HG02970 (cell line): ENCODE measurements around the gene ATP6V0D1.

Source experiments
- ATAC-seq: cut with Tn5 transposase; IDR thresholded peaks from one replicate; pipeline ENCODE4 v1.9.1; 2021; ENCODE audit warnings: mild to moderate bottlenecking, moderate library complexity, moderate number of reproducible peaks; ENCODE audit not compliant: unreplicated experiment, low FRiP score

ATP6V0D1 gene

DNA sequence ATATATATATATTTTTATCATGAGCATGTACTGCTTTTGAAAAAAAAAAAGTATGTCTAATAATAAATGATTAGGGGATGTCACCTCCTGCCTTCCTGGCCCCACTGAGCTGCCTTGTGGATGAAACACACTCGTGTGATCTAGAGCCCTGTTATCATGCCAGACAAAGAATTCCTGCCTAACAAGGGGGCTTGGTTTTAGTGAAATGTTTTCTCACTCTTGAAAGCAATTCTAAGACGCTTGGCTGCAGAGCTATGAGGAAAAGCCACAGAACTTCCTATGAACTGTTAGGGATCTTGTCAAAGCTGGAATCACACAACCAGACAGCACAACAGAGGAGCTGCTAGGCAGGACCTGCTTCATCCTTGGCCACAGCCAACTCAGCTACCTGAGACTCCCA, 68.7 kb downstream of the ATP6V0D1 start:
- no peak for ATAC-seq

DNA sequence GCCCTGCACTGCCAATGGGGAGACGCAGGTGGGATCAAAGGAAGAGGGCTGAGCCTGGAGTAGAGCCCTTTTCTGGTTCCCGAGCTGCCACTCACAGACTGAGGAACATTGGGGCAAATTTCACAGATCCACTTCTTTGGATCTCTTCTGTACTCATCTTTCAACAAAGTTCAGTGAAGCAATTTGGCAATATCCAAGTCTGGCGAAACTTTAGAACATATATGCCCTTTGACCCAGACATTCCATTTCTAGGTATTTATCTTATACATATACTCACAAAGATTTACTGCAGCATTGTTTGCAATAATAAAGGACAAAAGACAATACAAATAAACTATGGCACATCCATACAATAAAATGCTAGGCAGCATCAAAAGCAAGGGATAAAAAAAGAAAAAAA, 69.6 kb downstream of the ATP6V0D1 start:
- no peak for ATAC-seq

DNA sequence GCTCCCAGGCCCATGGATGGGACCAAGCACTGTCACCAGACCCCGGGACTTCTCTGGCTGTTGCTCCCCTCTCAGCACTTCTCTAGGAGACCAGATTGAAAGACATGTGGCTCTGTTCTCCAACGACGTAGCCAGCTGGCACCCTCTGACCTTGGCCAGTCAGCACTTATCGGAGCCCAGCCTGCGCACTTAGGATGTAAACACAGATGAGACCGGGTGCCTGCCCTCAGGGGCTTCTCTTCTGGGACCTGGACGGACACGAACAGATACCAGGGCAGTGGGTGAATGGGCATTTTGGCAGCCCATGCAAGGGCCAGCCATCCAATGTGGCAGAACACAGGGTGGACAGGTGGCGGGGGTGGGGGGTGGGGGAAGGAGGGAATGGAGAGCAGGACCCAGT, 71.3 kb downstream of the ATP6V0D1 start:
- no peak for ATAC-seq

DNA sequence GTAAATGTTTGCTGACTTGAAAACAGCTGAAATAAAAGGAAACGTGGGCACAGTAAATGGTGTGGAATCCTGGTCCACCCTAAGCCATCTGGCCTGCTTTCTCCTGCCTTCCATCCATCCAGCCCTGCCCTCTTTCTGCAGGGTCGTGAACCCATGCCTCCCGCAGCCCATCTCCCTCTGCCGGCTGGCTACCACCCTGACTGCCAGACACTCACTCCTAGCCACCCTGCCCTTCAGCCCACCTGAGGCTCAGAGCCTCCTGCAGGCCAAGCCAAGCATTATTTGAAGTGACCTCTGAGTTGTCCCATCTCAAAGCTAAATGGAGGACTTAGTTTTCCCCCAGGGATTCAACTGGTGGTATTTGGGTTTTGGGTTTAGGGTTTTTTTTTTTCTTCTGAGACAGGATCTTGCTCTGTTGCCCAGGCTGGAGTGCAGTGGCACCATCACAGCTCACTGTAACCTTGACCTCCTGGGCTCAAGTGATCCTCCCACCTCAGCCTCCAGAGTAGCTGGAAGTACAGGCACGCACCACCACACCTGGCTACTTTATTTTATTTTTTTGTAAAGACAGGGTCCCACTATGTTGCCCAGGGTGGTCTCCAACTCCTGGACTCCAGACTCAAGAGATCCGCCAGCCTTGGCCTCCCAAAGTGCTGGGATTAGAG, 73.0 kb downstream of the ATP6V0D1 start:
- no peak for ATAC-seq

DNA sequence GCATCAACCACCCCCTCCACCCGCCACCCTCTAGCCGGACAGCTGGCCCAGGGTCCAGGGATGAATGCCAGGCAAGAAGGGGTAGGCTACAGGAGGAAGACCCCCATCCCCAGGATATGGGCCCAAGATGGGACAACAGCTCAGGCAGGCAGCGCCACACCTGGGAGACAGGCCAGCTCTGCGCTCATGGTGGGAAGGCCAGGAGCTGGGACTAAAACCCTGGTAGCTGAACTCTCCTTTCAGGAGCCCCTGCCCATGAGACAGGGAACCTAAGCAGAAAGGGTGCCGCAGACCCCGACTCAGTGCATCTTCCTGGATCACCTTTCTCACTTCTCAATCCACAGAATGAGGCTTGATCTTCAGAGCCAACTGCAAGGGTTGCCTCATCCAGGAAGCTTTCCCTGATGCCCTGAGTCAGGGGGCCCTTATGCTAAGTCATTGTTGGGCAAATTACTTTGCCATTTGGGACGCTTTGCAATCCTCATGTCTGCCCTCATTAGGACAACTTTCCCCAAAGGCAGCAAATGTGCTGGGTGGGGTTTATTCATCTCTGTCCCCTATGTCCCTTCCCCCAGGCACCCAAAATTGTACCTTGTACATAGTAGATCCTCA, 73.7 kb downstream of the ATP6V0D1 start:
- no peak for ATAC-seq

DNA sequence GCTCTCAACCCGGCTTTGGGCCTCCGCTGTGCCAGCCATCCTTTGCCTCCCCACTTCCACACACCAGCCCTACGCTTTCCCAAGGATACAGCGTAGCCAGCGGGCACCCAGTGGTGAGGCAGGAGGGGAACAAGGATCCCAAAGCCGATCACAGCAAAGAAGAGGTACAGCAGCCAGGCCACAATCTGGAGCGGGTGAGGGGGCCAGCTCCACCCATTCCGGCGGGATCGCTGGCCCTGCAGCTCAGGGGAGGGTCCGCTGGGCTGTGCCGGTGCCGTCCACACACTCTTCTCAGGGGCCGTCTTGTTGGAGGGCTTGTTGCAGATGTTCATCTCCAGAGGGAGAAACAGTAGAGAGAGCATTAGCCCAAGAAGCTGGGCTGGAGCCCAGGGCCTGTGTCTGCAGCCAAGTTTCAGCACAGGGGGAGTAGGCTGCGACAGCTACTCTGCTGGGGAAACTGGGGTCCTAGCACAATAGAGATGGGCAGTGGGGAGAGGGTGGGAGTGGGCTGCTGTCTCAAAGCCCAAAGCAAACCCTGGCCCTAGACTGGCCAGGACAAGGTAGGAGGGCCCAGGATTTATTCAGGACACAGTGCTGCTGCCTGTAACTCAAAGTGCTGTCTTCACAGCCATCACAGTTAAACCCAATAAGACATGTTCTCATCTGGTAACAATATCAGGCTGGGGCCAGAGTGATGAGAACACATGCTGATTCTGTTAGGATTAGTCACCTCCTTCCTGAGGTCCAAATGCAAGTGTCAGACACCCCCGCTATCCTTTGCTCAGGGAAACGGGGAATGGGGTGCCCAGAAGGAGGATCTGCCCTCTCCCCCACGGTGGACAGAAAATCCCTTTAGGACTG, 74.6 kb downstream of the ATP6V0D1 start:
- ATAC-seq = no peak

DNA sequence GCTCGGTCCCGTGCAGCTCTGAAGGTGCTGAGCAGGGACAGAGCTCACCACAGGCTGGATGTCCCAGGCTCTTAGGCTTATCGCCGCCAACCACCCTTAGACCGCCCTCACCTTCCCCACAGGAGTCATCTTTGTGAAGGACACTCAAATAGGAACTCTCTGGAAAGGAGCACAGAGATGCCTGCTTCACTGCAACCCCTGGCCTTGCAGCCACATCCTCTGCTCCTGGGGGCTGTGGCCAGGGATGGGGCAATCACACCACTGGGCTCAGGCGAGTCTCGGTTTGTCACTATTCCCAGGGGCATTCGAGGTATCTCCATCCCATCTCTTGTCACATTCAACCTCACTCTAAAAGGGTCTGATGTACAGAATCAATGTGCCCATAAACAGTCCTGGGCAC, 75.6 kb downstream of the ATP6V0D1 start:
- ATAC-seq = no peak

DNA sequence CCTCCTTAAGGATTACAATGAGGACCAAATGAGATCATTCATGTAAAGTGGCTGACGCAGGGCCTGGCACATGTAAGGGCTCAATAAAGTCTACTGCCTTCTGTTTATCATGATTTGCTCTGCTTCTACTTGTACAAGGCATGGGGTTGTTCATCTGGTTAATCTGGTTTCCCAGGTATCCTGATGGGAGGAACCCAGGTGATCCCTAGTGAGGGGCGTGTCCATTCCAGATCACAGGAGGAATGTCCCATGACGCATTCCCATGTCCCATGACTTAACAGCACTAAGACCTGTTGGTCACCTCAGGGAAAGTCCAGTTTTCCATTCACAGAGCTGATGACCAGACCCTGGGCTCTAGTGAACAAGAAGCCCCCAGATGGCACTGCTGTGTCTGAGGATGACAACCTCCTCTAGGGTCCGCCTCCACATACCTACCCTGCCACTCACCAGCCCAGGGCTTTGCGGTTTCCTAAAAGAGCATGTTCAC, 76.2 kb downstream of the ATP6V0D1 start:
- no peak for ATAC-seq

DNA sequence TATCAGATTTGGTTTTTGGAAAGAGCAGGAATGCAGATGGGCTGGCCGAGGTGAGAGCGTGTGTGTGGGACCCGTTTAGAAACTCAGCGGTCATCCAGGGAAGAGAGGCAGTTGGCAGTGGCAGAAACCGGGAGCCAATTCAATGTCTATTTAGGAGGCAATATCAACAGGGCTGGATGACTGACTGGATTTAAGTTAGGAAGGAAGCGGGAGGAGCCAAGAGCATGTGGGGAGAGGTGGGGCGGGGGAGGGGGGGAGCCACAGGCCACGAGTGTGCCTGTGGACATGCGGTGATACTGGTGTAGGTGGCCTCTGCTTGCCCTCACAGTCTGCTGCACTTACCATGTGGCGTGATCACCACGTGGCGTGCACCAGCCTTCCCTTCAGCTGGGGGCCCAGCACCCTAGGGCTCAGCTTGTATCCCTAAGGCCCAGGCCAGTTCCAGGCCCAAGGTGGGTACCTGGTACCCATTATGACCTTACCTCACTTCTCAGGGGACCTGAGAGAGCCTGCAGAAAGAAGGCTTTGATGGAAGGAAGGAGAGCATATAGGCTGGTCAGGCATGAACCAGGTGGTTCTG, 76.9 kb downstream of the ATP6V0D1 start:
- ATAC-seq = no peak

DNA sequence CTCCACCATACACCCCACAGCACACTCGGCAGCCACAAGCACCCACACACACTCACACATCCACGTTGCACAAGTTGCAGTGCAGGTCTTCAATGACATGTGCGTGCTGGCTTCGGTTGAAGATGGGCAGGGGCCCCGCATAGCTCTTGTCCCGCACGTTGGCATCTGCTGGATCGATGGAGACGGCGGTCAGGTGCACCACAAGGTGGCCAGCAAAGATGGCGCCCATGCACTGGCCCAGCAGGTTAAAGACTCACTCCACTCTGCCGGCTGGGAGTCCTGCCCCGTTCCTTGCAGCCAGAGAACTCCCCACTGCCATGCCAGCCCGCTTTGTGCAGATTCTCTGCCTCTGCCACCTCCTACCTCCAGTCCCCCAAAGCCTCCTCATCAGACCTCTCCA, 80.1 kb downstream of the ATP6V0D1 start:
- no peak for ATAC-seq

DNA sequence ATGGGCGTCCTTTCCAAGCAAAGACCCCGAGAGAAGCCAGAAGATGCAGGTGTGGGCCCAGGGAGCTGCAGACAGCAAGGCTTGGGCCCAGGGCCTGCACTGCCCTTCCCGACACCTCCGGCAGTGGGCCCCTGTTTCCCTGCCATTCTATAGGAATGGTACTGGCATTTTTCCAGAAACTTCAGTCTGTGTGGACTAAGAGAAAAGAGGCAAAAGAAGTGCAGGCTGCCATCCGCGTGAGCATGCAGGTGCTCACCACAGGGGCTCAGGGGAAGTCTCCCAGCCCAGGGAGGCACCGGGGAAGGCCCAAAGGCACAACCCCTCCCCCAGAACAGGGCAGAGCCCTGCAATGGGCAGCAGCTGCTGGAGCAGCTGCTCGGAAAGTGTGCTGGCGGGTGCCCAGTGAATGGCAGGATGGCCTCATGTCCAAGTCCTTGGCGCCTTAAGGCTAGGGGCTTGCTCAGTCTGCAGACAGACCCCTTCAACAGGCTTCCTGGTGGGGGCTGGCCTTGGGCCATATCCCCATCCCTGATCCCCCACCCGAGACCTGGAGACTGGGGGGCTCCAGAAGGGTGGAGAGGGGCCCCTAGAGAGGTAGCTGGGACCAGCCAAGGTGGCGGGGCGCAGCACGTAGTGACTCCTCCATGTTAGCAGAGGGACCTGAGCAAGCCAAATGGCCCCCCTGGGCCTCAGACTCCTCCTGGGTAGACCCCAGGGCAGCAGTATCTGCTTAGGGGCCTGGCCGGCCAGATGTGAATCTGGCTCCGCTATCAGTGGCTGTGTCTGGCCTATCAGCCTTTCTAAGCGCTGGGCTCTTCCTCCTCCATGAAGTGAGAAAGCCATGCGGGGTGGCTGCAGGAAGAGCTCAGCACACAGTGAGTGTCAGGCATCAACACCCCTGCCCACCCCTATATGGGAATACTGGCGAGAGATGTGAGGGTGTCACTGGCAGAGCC, 80.9 kb downstream of the ATP6V0D1 start:
- ATAC-seq = no peak

DNA sequence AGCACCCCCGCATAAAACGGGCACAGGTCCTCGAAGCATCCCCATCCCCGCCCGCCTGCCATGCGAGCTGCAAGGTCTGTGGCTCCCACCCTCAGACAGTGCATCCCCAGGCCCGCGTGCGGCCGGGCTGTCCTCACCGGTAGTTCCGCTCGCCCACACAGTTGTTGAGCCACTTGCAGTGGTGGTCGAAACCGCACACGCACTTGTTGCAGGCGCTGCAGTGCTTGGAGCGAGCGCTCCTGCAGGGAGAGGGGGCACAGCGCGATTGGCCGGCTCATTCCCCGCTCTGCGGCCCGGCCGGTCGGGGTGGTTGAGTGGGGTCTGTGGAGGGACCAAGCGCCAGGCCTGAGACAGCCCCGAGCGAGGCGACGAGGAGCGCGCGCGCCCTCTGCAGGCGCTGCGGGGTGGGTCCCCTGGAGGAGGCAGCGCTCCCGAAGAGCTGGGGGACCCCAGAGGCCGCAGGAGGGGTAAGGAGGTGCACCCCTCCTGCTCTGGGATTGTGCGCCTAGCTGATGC, 81.7 kb downstream of the ATP6V0D1 start:
- ATAC-seq = no peak

DNA sequence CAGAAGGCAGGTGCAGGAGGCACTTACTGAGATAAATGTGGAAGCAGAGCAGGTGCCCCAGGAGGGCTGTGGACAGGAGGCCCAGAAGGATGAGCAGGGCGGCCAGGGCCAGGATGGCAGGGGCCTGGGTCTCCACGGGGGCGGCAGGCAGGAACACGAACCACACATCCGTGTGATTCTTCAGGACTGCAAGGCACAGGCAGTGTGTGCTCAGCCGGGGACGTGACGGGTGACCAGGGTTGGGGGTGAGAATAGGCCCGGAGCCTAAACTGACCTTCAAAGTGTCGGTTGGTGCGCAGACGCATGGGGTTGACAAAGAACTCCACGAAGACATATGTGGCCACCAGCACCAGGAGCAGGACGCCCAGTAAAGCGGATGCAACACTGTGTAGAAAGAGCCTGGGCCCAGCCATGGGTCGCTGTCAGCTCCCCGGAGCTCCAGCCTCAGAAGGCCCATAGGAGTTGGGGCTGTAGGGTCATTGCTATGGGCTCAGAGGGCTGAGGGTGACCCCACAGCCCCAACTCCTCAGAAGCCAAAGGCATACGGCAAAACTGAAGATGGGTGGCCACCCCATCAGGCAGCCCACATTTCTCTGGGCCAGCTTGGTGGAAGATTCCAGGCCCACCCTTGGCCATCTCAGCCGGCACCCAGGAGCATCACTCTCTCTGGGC, 82.3 kb downstream of the ATP6V0D1 start:
- no peak for ATAC-seq

DNA sequence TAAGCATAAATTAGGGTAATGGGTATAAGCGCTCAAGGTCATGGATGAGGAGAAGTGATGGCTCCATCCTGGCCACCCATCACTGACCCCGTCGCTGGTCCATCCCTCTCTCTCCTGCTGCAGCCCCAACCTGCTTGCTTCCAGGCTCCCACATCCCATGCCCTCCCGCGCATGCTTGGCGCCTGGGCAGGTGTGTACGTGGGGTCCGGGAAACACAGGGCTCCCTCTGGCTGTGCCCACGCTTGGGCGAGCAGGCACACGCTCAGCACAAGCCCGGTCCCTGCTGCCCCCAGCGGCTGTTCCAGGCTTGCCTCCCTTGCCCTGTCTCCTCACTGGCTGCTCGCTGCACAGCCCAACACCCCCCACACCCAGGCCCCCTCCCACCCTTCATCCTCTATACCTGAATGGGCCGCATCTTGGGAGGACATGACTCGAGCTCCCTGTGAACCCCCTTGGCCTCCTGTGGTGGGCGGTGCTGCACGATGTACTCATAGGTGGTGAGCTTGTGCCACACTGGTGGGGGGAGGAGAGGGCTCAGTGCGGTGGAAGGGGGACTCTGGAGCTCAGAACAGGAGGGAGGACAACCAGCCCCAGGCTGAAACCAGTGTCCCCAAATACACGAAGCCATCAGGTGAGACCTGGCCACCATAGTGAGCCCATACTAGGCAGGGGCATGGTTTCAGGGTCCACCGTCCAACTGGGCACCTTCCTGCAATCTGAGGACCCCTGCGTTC, 83.0 kb downstream of the ATP6V0D1 start:
- no peak for ATAC-seq

DNA sequence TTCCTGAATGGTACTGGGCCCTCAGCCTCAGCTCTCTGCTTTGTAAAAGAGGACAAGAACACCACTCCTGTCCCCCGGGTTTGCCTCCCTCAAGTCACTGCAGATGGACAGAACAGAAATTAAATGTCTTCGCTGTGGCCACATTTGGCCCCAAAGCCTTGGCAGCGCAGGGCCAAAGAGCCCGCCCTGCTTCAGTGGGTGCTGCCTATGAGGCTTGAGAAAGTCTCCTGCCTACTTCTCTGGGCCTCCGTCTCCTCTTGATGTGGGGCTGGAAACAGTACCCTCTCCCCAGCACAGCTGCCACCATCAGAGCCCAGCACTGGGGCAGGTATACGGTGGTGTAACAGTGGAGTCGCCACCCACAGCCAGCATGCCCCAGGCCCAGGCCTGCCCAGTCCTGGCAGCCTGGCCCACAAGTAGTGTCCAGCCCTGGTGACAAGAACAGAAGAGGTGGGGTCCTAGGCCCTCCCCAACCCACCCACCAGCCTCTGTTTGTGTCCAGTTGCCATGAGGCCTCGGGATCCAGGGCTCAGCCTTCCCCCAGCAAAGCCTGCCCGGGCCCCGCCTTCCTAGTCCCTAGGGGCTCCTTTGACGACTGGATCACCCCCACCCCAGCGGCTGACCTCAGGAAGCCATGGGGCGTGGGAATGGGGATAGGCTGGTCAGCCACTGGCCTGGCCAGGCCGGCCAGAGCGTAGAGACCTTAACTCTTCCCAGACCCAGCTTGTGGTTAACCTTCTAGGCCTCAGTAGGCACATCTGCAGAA, 83.7 kb downstream of the ATP6V0D1 start:
- ATAC-seq = no peak

DNA sequence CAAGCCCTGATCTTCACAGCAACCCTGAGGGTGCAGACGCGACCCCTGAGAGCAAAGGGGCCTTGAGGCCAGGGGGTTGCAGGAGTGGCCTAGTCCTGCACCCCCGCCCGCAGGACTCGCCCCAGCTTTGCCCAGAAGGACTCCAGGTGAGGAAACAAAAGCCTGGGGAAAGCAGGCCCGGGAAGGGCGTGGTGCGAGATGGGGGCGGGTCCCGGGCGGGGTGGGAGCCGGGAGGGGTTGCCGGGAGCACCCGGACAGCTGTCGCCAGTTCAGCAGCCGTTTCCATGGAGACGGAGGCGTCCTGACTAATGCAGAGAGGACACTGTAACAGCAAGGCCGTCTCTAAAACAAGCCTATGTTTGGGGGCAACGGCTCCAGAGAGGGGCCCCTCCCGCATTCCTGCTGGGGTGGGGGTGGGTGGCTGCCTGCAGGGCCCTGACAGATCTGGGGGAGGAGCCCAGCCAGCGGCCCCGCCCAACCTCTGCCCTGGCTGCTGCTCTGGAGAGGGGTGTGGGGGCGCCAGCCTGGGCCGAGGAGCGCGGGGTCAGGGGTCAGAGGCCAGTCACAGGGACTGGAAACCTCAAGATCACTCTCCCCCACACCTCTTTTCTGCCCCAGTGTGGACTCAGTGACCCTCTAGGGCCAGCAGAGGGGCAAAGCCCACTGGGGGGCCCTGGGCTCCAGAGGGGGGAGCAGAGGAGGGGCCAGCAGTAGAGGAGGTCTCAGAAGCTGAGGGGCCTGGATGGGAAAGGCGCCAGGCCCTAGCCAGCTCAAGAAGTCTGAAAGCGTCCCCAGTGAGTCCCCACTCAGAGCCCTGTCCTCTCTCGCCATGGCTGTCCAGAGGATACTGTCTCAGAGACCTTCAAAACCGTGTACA, 84.6 kb downstream of the ATP6V0D1 start:
- ATAC-seq = no peak
